Measurements from ENCODE around the gene TM9SF4.
"Not testable (repeated sequence)": the region's sequence is repeated elsewhere in the genome, so short reads cannot be mapped to it uniquely, and the experiment has no call there.

The TM9SF4 gene

DNA sequence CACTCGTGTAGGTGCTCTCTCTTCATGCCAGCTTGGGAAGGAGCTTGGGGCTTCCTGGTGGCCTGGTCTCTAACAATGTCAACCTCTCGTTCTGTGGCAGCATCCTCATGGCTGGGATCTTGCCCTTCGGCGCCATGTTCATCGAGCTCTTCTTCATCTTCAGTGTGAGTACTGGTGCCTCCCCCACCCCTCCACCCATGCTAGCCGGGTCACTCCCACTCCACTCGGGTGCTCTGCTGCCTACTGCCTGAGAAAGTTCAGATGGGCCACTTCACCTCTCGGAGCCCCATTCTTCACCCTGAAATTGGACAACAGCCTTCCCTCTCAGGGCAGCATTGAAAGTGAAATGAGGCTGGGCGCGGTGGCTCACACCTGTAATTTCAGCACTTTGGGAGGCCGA lies 48.8 kb downstream of the TM9SF4 start:
- DNase-seq (ENCODE audit: low read depth in 3 of 3) = no peak

DNA sequence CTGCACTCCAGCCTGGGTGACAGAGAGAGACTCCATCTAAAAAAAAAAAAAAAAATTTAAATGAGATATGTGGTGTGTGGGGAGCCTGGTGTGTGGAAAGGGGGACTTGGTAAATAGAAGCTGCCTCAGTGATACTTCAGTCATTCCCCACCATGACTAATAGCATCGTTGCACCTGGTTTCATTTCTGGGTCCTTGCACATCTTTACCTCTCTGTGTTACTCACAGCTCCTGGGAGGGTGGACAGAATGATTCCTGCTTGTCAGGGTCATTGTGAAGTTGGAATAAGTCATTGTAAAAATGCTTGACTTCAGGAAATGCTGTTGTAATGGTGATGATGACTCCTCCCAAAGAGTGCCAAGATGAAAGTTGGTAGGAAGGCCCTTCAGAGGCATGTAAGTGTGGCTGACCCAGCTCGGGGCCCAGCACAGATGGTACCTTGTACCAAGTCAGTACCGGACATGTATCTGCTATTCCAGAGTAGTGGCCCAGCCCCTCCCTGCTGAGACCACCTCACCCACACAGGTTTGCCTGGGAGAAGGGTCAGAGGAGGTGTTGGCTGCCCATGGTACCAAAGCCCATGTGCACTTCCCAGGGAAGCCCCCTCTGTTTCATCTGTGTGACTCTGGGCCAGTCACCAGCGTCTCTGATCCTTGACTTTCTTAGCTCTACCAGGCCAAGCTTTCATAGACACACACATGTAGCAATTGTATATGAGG lies 49.6 kb downstream of the TM9SF4 start:
- DNase-seq (ENCODE audit: low read depth in 3 of 3) = no peak

DNA sequence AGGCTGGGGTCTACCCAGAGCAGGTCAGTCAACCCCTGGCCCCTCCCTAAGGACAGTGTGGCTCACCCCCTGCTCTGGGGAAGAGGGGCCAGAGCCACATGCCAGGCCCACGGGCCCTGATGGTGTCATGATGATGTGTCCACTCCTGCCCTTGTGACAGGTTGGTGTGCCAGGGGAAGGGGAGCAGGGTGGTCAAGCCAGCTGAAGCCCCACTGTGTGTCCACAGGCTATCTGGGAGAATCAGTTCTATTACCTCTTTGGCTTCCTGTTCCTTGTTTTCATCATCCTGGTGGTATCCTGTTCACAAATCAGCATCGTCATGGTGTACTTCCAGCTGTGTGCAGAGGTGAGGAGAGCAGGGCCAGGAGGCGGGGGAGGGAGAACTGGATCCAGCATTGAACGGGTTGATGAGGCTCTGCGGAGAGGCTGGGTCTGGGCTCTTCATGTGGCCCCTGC lies 50.3 kb downstream of the TM9SF4 start:
- no peak for DNase-seq (ENCODE audit: low read depth in 3 of 3)

DNA sequence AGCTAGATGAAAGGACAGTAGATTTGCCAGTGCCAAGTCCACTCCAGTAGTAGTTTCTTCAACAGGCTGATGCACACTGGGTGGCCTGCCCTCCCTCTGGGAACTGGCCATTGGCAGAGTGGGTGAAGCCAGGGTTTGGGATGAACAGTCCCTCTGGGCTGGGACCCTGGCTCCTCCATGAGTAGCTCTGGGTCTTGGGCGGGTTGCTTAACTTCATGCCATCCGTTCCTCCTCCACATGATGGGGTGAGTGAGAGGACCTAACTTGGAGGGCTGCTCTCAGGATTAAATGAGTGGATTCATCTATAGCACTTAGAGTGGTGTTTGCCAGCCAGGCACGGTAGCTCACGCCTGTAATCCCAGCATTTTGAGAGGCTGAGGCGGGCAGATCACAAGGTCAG lies 50.8 kb downstream of the TM9SF4 start:
- DNase-seq (ENCODE audit: low read depth in 3 of 3) = no peak

DNA sequence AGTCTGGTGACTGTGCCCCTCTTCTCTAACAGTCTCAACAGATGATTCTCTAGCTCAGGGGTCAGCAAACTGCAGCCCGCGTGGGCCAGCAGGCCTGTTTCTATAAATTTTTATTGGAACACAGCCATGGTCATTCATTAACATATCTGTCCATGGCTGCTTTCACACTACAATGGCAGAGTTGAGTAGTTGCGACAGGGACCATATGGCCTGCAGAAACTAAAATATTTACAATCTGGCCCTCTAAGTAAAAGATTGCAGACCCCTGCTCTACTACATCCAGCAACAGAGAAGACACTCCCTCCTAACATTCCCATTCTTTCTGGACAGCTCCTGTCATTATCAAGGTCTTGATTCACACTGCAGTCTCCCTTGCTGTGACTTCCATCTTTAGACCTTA lies 52.8 kb downstream of the TM9SF4 start:
- no peak for DNase-seq (ENCODE audit: low read depth in 3 of 3)

DNA sequence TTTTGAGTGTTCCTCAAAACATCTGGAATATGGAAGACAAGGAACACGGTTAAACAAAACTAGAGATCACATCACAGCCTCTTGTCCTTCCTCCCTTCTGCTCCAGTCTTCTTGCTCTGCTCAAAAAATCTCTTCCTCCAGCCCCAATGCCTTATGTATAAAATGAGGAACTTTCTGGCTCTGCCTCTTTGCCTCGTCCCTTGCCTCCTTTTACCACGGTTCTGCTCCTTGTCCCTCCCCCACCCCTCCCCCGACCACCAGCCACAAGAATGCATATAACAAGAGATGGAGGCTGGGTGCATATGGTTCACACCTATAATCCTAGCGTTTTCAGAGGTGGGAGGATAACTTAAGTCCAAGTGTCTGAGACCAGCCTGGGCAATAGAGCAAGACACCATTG lies 54.4 kb downstream of the TM9SF4 start:
- DNase-seq (ENCODE audit: low read depth in 3 of 3) = no peak

DNA sequence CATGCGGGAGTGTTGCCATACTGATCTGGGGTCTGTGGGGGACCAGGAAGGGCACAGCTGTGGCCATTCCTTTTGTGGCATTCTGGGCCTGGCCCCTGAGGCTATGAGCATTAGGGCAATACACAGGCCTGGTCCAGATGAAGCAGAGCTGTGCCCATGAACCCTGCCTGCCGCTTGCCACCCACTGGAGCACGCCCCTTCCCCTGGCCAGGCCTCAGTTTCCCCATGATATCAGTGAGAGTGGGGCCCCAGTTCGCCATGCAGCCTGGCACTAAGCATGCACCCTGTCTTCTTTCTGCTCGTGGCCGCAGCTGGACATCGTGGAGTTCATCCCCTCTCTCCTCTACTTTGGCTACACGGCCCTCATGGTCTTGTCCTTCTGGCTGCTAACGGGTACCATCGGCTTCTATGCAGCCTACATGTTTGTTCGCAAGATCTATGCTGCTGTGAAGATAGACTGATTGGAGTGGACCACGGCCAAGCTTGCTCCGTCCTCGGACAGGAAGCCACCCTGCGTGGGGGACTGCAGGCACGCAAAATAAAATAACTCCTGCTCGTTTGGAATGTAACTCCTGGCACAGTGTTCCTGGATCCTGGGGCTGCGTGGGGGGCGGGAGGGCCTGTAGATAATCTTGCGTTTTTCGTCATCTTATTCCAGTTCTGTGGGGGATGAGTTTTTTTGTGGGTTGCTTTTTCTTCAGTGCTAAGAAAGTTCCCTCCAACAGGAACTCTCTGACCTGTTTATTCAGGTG lies 55.6 kb downstream of the TM9SF4 start:
- DNase-seq (ENCODE audit: low read depth in 3 of 3) = no peak

DNA sequence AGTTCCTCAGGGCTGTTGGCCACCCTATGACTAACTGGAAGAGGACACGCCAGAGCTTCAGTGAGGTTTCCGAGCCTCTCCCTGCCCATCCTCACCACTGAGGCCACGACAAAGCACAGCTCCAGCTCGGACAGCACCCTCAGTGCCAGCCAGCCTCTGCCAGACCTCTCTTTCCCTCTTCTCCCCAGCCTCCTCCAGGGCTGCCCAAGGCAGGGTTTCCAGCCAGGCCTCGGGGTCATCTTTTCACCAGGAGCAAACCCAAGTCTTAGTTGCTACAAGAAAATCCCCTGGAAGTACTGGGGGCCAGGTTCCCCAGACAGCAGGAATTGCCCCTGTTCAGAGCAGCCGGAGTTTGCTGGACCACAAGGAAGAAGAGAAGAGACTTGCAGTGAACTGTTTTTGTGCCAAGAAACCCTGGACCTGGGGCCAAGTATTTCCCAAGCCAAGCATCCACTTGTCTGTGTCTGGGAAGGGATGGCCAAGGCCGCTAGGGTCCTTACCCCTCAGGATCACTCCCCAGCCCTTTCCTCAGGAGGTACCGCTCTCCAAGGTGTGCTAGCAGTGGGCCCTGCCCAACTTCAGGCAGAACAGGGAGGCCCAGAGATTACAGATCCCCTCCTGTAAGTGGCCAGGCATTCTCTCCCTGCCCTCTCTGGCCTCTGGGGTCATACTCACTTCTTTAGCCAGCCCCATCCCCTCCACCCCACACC lies 56.5 kb downstream of the TM9SF4 start:
- DNase-seq (ENCODE audit: low read depth in 3 of 3) = no peak

DNA sequence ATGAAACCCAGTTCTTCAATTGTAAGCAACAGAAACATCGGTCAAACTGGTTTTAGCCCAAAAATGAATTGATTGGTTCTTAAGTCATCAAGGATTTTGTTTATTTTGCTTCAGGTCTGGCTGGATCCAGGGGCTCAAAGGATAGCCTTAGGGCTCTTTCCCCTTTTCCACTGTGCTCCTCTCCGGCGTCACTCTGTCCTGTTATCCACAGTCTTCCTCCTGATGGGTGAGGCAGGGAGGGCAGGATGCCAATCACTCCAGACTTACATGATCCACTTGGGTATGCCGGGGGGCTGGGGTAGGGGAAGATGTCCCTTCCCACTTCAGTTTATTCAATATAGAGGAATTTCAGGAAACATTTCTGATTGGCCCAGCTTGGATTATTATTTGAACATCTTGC lies 58.0 kb downstream of the TM9SF4 start:
- DNase-seq (ENCODE audit: low read depth in 3 of 3) = no peak

DNA sequence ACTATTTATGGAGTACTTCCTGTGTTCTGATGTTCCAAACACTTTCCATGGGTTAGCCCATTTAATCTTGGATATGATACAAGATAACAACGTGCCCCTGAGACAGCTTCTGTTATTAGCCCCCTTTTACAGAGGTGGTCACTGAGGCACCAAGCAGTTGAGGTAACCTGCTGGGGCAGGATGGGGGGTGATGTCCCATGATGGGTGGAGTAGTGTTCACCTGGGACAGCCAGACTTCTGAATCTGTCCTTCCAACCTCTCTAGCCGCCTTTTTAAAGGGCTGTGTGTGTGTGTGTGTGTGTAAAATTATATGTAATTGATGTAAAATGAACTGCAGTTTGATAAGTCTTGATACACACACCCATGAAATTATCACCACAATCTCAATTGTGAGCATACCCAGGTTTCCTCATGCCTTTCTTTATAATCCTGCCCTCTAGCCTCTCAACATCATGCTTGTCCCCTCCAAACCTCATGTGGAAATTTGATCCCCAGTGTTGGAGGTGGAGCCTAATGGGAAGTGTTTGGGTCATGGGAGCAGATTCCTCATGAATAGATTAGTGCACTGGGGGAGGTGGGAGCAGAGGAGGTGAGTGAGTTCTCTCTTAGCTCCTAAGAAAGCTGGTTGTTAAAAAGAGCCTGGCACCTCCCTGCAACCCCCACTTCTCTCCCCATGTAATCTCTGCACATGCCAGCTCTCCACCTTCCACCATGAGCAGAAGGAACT lies 58.8 kb downstream of the TM9SF4 start:
- DNase-seq (ENCODE audit: low read depth in 3 of 3) = no peak

DNA sequence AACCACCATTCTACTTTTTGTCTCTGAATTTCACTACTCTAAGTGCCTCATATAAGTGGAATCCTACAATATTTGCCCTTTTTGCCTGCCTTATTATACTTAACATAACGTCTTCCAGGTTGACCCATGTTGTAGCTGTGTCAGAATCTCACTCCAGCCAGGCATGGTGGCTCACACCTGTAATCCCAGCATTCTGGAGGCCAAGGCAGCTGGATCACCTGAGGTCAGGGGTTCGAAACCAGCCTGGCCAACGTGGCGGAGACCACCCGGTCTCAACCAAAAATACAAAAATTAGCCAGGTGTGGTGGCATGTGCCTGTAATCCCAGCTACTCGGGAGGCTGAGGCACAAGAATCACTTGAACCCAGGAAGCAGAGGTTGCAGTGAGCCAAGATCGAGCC lies 68.2 kb downstream of the TM9SF4 start:
- not testable (repeated sequence) for DNase-seq (ENCODE audit: low read depth in 3 of 3)

DNA sequence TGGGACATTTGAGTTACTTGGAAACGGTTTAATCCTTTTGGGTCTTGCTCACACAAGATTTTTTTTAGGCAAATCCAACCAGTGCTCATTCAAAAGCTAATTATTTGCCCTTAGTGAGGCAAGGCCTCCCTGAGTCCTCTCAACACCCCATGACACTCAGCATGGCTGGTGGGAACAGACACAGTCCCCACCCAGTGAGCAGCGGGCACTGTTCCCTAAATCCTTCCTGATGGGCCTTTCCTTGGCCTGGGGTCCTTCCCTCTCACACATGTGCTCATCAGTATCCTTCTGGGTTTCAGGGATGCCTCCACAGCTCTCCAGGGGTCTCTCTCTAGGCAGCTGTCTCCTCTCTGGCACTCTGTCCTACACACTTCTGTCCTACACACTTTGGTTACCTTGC lies 70.0 kb downstream of the TM9SF4 start:
- no peak for DNase-seq (ENCODE audit: low read depth in 3 of 3)

DNA sequence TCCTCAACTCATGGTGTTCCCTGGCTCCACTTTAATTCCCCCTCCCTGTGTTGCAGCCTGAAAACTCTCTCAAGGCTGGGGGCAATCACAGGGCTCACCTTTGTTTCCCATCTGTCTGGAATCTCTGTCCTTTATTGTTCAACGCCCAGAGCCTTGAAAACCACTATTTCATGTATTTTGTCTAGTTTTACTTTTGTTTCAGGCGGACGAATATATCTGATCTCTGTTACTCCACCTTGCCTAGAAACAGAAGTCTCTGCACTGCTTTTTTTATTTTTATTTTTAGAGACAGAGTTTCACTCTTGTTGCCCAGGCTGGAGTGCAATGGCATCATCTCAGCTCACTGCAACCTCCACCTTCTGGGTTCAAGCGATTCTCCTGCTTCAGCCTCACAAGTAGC lies 70.4 kb downstream of the TM9SF4 start:
- no peak for DNase-seq (ENCODE audit: low read depth in 3 of 3)

DNA sequence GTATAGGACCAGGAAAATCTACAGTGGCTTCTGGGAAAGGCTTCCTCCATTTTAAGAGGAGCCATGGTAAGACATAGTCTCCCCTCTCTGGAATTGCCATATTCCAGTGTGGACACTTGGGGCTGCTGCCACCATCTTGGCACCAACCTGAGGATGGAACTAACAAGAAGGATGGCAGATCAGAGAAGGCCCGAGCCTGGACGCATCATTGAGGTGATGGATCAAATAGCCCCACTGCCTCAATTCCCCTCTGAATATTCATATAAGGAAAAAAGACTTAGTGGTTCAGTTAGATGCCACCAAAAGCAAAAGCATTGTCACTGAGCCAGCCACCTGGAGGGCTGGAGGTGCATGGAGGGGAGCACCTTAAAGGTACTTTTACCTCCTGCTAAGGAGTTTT lies 72.1 kb downstream of the TM9SF4 start:
- no peak for DNase-seq (ENCODE audit: low read depth in 3 of 3)

DNA sequence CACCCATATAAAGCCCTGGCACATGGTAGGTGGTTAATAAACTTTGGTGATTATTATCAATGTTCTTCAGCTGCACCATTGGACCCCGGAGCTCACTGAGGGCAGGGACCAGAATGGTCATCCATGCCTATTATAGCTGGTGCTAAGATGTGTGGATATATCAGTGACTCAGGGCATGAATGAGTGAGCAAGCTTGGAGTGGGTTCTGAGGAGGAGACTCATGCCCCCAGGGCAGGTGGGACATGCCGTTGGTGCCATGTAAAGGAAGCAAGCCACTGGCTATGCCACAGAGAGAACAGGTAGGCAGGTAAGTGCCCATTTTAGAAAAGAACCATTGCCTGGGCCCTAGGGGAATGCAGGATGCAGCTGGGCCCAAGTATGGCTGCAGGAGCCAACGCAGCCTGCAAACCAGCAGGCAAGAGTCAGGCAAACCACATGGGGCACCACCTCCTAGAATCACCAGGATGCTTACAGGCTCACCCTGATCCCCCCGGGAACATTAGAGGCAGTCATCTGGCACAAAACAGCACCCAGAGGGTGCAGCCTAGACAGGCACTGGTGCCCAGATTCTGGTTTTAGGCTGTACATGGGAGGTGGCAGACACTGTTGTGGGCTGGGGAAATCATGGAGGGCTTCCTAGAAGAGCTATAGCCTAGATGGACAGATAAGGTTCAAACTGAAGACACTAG lies 74.6 kb downstream of the TM9SF4 start:
- no peak for DNase-seq (ENCODE audit: low read depth in 3 of 3)

DNA sequence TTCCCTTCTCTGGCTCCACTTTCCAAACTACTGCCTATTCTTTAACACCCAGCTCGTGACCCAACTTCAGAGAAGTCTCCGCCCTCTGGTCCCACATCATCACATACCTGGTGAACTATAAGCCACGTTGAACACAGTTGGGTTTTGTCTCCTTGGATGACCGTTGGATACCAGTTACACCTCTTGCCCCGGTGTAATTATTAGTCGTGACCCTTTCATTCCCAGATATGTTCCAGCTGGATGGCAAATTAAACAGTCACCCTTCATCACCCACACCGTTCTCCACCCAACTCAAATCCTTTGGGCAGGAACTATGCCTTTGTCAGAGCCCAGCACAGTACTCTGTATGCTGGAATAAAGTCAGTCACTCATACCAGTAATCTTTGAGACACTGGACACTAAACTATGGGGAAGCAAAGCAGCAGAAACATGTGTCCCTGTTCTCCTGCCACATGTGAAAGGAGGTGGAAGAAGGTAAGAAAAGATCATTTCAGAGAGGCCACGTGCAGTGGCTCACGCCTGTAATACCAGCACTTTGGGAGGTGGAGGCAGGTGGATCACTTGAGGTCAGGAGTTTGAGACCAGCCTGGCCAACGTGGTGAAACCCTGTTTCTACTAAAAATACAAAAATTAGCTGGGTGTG lies 75.6 kb downstream of the TM9SF4 start:
- DNase-seq (ENCODE audit: low read depth in 3 of 3) = no peak

DNA sequence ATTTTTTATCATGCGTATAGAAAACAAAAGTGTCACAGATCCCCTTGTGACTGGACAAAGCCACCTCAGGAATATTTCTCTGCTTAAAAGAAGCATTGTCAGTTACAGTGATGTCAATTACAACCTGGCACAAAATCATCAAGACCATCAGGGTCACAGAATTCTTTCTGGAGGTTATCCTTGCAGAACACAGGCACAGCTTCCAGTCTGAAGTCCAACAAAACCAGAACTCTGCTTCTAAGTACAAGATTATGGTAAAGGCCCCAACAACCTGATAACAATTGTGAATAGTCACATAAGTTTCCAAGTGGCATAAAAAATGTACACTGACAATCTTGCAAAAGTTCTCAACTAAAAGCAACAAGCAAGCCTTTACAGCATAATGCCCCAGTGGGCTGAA lies 77.0 kb downstream of the TM9SF4 start:
- DNase-seq (ENCODE audit: low read depth in 3 of 3) = no peak

DNA sequence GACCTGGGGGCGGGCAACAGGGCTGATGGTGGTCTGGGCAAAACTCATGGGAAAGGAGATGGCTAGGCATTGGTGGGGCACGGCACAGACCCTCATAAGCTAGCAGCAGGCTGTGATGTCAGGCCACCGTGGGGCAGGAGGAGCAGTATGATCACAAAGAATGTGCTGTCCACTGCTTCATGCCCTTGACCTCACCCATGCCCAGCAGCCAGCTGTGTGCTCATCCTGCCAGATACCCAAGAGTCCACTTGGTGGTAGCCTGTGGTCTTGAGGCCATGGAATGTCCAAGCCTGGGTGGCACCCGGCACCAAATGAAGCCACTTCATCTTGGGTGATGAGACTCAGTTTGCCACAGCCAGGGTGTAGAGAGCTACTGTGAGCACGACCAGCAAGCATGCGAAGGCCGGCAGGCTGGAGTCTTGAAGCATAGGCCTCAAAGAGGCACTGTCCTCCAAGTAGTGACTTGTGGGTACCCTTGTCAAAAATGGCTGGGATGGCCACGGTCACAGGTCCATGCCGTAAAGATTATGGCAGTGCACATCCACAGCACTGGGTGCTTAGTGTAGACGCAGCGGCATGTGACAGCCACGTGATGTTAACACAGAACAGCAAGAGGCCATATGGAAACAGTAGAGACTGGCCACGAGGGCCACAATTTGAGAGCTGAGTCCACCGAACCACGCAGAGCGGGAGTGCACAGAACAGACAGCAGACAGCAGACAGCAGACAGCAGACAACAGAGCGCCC lies 79.0 kb downstream of the TM9SF4 start:
- no peak for DNase-seq (ENCODE audit: low read depth in 3 of 3)

DNA sequence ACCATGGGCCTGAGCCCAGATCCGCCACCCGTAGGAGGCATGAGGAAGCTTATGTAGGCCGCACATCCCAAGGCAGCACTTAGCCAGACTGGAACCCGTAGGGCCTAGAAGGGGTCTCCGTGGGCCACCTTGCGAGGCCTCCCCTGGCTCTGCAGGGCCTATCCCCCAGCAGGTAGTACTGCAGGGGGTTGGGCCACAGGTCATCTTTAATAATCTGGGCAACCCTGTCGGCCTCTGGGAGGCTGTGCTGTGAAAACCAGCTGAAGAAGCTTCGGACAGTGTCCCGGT lies 79.6 kb downstream of the TM9SF4 start:
- DNase-seq (ENCODE audit: low read depth in 3 of 3) = no peak
